C1 segment of cervical spinal cord (tissue), 14 donors: ENCODE results near the gene COMT.
A peak's percentile ranks its signal among the peaks of the same experiment; 100 is the strongest.

ENCODE experiments used
- DNase-seq, 14 donors: peaks; one replicate each; lab custom pipeline; 2025; lab: John Stamatoyannopoulos, UW

Gene COMT

GRCh38 chr22:19981961-19982920 is 40.7 kb downstream of the COMT start:
- DNase-seq, result no peak

DNA sequence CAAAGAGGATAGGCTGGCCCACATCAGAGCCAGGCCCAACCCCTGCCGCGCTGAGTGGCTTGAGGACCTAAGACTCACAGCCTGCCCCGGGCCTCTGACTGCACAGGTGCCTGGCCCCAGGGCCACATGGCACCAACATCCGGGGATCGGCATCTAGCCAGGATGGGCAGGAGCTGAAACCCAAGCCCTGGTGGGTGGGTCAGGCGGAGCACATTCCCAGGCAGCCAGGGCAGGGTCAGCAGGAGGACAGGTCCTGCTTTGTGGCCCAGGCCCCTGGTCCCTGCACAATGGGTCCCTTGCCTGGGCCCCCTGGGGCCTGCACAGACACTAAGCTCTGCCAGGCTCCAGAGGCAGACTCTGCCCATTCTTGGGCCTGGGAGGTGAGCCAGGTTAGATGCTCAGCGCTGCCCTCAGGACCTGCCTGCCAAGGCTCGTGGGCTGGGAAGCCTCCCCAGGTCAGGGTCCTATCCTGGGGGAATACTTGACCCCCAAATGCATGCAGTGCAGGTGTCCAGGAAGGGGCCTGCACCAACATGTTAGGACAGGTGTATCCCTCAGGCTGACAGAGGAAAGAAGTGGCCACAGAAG is 41.5 kb downstream of the COMT start:
- no peak for DNase-seq

GRCh38 chr22:19983741-19984140 is 42.2 kb downstream of the COMT start:
- peak in 1 of 14 donors; percentile 37 for DNase-seq

GRCh38 chr22:19984201-19984753 is 42.7 kb downstream of the COMT start:
- DNase-seq, result peak in 1 of 14 donors; percentile 41

GRCh38 chr22:19984851-19985811 is 43.6 kb downstream of the COMT start:
- DNase-seq, result no peak

DNA sequence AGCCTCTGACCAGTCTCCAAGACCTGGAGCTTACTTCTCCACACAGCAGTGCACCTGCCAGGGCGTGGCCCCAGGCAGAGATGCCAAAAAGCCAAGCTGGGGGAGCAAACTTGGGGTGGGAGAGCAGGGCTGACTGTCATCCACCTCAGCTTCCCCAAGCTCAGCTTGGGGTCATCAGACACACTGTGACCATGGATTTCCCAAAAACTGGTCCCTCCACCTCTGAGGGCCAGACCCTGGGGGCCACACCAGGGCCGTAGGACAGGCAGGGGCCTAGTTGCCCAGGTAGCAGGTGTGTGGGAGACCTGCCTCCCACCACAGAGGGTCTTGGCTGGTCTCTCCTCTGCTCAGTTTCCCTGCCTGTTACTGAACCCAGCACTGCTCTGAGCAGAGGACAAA is 44.4 kb downstream of the COMT start:
- DNase-seq, result no peak

DNA sequence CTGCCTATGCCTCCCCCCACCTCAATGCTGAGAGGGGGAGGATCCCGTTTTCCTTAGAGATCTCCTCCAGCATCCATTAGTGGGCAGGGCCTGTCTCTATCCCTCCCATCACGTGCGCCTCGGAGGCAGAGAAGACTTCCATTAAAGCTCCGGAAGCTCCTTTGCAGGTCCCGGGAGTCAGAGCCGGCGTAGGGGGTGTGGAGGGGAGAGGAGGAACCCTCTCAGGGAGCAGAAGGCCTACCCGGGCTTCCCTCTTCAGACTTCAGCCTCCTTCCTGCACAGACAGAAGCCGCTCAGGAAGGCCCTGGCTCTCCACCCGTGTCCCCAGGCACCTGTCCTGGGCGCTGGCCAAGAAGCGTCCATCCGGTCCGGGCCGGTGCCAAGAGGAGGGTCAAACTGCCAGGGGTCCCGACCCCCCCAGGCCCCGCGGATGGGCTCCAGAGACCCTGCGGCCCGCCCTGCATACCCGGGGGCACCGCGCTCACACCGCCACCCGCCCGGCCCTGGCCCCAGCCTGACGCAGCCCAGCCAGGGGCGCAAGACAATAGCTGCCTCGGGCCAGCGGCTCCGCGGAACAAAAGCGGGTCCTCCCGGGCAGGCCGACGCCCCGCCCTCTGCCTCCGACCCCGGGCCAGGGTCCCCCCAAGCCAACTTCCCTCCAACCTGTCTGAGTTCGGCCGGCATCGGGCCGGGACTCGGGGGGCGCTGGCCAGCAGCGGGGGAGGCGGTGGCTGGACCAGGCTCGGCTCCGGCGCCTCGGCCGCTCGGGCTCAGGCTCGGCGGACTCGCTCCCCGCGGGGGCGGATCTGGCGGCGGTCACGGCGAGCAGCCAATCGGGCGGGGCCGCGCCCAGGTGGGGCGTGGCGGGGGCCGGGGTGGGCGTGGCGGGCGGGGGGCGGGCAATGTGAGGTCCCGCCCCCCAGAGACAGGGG is 45.1 kb downstream of the COMT start:
- DNase-seq, result peak in 11 of 14 donors; percentile 17 to 77 (median 42)

GRCh38 chr22:19987394-19988306 is 46.1 kb downstream of the COMT start:
- no peak for DNase-seq

- no peak for DNase-seq
These were observed 46.8 kb downstream of the COMT start for GRCh38 chr22:19988331-19988808.

GRCh38 chr22:19988965-19989724 is 47.6 kb downstream of the COMT start:
- no peak for DNase-seq

DNA sequence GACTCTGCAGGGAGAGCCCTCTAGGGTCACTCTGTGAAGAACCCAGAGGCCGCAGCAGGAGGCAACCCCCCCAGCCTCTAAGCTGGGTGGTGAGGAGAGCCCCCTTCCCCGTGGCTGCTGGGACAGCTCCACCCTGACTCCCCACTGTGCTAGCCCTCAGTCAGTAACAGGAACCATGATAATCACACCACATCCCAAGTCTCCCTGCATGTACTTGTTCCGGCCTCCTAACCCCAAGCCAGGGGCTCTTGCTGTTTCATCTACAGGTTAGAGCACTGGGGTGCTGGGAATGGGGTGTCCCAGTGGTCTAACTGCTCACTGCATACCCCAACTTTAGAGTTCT is 48.1 kb downstream of the COMT start:
- DNase-seq, result no peak

- no peak for DNase-seq
These were observed 48.6 kb downstream of the COMT start for GRCh38 chr22:19990188-19990587.

DNA sequence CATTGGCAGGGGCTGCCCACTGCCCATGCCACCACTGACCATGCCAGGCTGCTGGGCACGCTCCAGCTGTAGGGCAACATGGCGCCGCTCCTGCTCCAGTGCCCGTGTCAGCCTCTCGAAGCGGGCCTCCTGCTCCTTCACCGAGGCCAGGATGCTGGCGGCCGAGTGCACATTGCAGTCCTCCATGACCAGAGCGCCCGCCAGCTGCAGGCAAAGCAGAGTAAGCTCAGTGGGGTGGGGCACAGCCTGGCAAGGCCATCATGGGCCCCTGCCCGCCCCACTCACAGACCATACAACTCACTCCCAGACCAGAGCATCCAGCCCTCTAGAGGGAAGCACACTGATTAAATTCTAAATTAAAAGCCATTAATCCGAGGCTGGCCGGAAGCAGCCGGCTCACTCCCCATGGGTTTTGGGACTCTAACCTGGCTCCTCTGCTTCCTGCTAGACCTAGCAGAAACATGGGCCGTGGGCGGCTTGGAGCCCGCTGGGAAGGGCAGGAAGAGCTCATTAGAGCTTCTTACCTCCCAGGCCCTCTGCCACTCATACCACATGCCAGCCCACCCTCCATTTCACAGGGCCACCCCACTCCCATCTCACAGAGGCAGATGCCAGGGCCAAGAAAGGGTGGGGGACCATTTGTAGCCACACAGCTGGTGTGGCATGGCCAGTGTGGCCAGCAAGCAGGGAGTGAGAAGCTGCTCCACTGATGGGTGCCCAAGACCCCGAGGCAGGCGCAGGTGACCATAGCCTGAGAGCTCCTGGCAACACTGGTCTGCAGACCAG is 49.2 kb downstream of the COMT start:
- no peak for DNase-seq

DNA sequence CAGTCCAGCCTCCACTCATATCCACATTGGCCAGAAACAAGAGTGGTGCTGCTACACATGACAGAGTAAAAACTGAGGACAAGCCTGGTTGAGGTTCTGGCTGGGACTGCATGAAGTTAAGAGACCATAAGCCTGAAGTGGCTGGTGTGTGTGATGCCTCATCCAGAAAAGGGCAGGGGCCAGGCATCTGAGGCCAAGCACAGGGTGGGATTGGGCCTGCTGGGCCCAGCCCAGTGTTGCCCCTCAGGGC is 49.7 kb downstream of the COMT start:
- DNase-seq, result no peak

- peak in 8 of 14 donors; percentile 16 to 54 (median 29) for DNase-seq
These were observed 50.3 kb downstream of the COMT start for GRCh38 chr22:19991645-19992451.

- DNase-seq, result no peak
These were observed 50.9 kb downstream of the COMT start for GRCh38 chr22:19992481-19992911.

DNA sequence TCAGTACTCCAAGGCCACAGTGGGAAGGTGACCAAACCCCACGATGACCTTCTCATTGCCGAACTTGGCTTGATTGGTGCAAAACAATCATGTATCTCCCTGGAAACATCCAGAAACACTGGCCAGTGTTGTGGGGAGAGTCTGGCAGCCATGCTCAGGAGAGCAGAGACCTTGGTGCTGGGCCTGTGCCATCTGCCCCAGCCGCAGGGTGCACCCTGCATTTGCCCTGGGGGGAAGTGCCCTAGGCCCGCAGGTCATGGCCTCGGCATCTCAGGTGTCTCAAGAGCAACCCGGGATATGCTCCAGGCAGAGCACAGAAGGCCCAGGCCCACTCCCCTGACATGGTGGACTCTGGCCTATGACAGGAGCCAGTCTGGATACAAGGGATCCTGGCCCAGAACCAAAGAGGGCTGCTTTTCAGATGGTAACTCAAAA is 51.4 kb downstream of the COMT start:
- no peak for DNase-seq
